ENCODE results near the gene PSORS1C2. TPM values are rescaled to one million over a fixed set of nuclear protein-coding genes. Genes with fewer than 3 reads are reported as not detected.

The PSORS1C2 gene
- total and polyA plus RNA-seq, 12 donors, result not detected

DNA sequence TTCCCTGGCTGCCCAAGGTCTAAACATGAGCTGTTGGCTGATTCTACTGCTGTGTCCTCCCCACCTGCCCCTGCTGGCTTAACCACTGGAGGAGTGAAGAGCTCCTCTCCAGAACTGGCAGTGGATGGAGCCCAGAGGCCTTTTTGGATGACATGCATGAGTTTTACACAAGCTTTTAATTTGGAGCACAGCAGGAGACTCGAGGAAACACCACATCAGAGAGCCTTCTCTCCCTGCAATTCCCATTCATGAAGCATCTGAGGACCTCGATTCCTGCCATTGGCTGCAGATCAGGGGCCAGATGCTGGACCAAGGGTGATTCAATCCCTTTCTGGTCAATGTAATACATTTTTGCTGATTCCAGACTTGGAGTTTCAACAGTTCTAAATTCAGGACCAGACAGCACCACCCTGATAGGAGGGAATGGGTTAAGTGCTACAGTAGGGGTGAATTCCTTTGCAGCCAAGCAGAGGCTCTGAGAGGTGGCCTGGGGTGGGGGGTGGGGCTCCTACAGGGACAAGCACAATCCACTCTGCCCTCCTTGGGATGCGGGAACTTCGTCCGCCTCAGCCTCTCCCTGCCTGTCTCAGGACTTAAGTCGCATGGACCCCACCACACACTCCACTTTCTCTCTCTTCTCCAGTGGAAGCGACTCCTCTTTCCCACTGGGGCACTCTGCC, 24.9 kb downstream of the PSORS1C2 start:
- DNase-seq, result no peak
- Histone ChIP-seq H3K9me3 (replicated peaks in 1 of 3) (no peaks in the 10 kb centered on the region), H3K27me3 (peaks cover 4% of the 10 kb centered on the region), H3K36me3 (replicated peaks in 1 of 2) (no peaks in the 10 kb centered on the region), H3K4me3 (no peak overlapping the region), H3K27ac (peak overlapping the region in 1 of 5 donors; percentile 68), H3K4me1 (replicated peaks in 1 of 2) (no peaks in the 10 kb centered on the region)
- intact Hi-C loops (cut with DNase I), result no loop called here
- 61 to 85% (median 74%) methylated on average over 5 to 7 of the region's 7 CpGs for WGBS, 4 donors
- TF ChIP-seq CTCF (IDR thresholded peaks at IDR 0.05) (no peak), POLR2A (IDR thresholded peaks at IDR 0.05) (no peak)

DNA sequence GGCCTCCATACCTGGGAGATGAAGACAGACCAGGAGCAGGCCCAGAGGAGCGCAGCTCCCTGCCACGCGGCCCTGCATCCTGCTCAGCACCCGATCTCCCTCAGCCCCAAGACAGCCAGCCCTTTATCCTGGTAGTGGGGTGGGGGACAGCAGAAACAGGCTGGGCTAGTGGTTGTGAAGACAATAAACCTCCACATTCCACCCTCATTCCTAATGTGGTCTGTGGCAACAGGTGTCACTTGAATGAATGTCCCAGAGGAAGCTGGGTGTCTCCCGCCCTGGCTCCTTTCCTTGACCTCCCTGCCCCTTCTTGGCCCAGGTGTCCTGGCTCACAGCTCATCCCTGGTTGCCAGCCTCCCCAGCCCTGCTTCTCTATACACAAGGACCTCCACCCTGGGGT, 26.4 kb downstream of the PSORS1C2 start, which contains the start of gene C6orf15:
Gene C6orf15, minus strand, starts transcription at position 98 of the 400 bp plus-strand sequence. Its CDS starts 20 bp downstream, at position 78.
- H3K9me3 ChIP-seq (replicated peaks in 1 of 3), result no peaks in the 10 kb centered on the region
- H3K36me3 ChIP-seq (replicated peaks in 1 of 2), result no peaks in the 10 kb centered on the region
- peaks cover 4% of the 10 kb centered on the region for H3K27me3 ChIP-seq
- 91 to 98% (median 96%) methylated on average over 5 of the region's 5 CpGs for WGBS, 4 donors
- no peak for DNase-seq
- H3K4me1 ChIP-seq (replicated peaks in 1 of 2), result no peaks in the 10 kb centered on the region
- TF ChIP-seq POLR2A (IDR thresholded peaks at IDR 0.05) (no peak), CTCF (IDR thresholded peaks at IDR 0.05) (no peak)
- no peak within 1 kb of the TSS for H3K27ac ChIP-seq
- no peak within 1 kb of the TSS for H3K4me3 ChIP-seq
- intact Hi-C loops (cut with DNase I), result no loop called here

GRCh38 chr6:31111712-31112111, 27.2 kb downstream of the PSORS1C2 start:
- Histone ChIP-seq H3K9me3 (replicated peaks in 1 of 3) (no peaks in the 10 kb centered on the region), H3K27me3 (peaks cover 4% of the 10 kb centered on the region), H3K4me3 (no peak overlapping the region), H3K27ac (no peak overlapping the region), H3K4me1 (replicated peaks in 1 of 2) (no peaks in the 10 kb centered on the region), H3K36me3 (replicated peaks in 1 of 2) (no peaks in the 10 kb centered on the region)
- intact Hi-C loops (cut with DNase I), result no loop called here
- WGBS, 4 donors, result 81 to 90% (median 85%) methylated on average over 6 to 13 of the region's 13 CpGs
- no peak for DNase-seq
- TF ChIP-seq CTCF (IDR thresholded peaks at IDR 0.05) (no peak), POLR2A (IDR thresholded peaks at IDR 0.05) (no peak)

- no peaks in the 10 kb centered on the region for H3K4me1 ChIP-seq (replicated peaks in 1 of 2)
- H3K27ac ChIP-seq, result no peak overlapping the region
- no peak overlapping the region for H3K4me3 ChIP-seq
- no peak for TF ChIP-seq CTCF (IDR thresholded peaks at IDR 0.05)
- TF ChIP-seq POLR2A (IDR thresholded peaks at IDR 0.05), result no peak
- H3K27me3 ChIP-seq, result peaks cover 4% of the 10 kb centered on the region
- no peak for DNase-seq
- H3K9me3 ChIP-seq (replicated peaks in 1 of 3), result no peaks in the 10 kb centered on the region
- H3K36me3 ChIP-seq (replicated peaks in 1 of 2), result no peaks in the 10 kb centered on the region
- 70 to 77% (median 74%) methylated on average over 9 to 11 of the region's 11 CpGs for WGBS, 4 donors
- intact Hi-C loops (cut with DNase I), result no loop called here
These were observed 27.9 kb downstream of the PSORS1C2 start for GRCh38 chr6:31110825-31111582.
